HG03060 (cell line): Measurements from ENCODE around the gene RBM33.

Experiments
- ATAC-seq: cut with Tn5 transposase; IDR thresholded peaks from one replicate; pipeline ENCODE4 v1.9.1; 2021; ENCODE audit warnings: low read depth, moderate number of reproducible peaks; ENCODE audit not compliant: unreplicated experiment

RBM33 gene

GRCh38 chr7:155715111-155715805 lies 70.8 kb downstream of the RBM33 start:
- ATAC-seq: no peak

GRCh38 chr7:155717010-155717744 lies 72.7 kb downstream of the RBM33 start:
- no peak for ATAC-seq

GRCh38 chr7:155721056-155721455 lies 76.6 kb downstream of the RBM33 start:
- ATAC-seq: no peak

- ATAC-seq: no peak
Measured at GRCh38 chr7:155722118-155722517, 77.7 kb downstream of the RBM33 start.

GRCh38 chr7:155722936-155723335 lies 78.5 kb downstream of the RBM33 start:
- no peak for ATAC-seq

GRCh38 chr7:155724327-155725005 lies 80.0 kb downstream of the RBM33 start:
- no peak for ATAC-seq

GRCh38 chr7:155725006-155725355 lies 80.5 kb downstream of the RBM33 start:
- no peak for ATAC-seq

GRCh38 chr7:155727616-155728015 lies 83.2 kb downstream of the RBM33 start:
- ATAC-seq: no peak

GRCh38 chr7:155728116-155728515 lies 83.7 kb downstream of the RBM33 start:
- ATAC-seq: no peak

- no peak for ATAC-seq
Measured at GRCh38 chr7:155729847-155730246, 85.4 kb downstream of the RBM33 start.

- no peak for ATAC-seq
Measured at GRCh38 chr7:155731380-155731779, 86.9 kb downstream of the RBM33 start.

GRCh38 chr7:155731871-155732270 lies 87.4 kb downstream of the RBM33 start:
- ATAC-seq: no peak

GRCh38 chr7:155732286-155732685 lies 87.8 kb downstream of the RBM33 start:
- no peak for ATAC-seq

GRCh38 chr7:155733582-155734444 lies 89.4 kb downstream of the RBM33 start:
- ATAC-seq: no peak

GRCh38 chr7:155734445-155734809 lies 90.0 kb downstream of the RBM33 start:
- ATAC-seq: no peak

GRCh38 chr7:155735442-155736115 lies 91.1 kb downstream of the RBM33 start:
- no peak for ATAC-seq

- no peak for ATAC-seq
Measured at GRCh38 chr7:155737590-155737989, 93.1 kb downstream of the RBM33 start.

GRCh38 chr7:155738104-155738503 lies 93.6 kb downstream of the RBM33 start:
- no peak for ATAC-seq

GRCh38 chr7:155738652-155739537 lies 94.4 kb downstream of the RBM33 start:
- no peak for ATAC-seq
